ENCODE results near the gene SPRYD4. TPM values are rescaled to one million over a fixed set of nuclear protein-coding genes. Genes with fewer than 3 reads are reported as not detected.
A peak's percentile ranks its signal among the peaks of the same experiment; 100 is the strongest.
"Not testable (repeated sequence)": the region's sequence is repeated elsewhere in the genome, so short reads cannot be mapped to it uniquely, and the experiment has no call there.

SPRYD4 gene
- total and polyA plus RNA-seq, 4 donors, result 1.7 to 5.1 (median 3.3) TPM

DNA sequence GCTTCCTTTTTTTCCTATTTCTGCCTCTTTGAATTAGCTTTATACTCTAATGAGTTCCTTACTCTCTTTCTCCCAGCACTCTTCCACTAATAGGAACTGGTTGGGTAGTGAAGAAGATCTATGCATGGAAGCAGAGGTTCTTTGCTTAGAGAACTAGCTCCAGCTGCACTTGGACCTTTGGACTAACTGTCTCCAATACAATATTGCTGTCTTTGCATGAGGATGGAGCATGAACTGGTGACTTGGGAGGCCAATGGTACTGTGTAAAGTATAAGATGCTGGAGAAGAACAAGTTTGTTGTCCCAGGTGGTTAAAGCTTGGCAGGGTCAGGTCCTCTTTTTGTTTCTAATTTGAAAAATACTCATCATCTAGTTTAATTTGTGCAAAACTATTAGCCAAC, 22.0 kb downstream of the SPRYD4 start:
- DNase-seq (ENCODE audit: low read depth in 4 of 6, low spot score in 6 of 6), result no peak

DNA sequence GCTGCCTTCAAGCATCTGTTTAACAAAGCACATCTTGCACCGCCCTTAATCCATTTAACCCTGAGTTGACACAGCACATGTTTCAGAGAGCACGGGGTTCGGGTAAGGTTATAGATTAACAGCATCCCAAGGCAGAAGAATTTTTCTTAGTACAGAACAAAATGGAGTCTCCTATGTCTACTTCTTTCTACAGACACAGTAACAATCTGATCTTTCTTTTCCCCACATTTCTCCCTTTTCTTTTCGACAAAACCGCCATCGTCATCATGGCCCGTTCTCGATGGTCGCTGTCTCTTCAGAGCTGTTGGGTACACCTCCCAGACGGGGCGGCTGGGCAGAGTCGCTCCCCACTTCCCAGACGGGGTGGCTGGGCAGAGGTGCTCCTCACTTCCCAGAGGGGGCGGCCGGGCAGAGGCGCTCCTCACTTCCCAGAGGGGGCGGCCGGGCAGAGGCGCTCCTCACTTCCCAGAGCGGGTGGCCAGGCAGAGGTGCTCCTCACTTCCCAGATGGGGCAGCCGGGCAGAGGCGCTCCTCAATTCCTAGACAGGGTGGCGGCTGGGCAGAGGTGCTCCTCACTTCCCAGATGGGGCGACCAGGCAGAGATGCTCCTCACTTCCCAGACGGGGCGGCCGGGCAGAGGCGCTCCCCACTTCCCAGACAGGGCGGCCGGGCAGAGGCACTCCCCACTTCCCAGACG, 25.2 kb downstream of the SPRYD4 start:
- DNase-seq (ENCODE audit: low read depth in 4 of 6, low spot score in 6 of 6); H3K36me3 ChIP-seq (ENCODE audit: control insufficient read depth, insufficient read depth, low read length); H3K4me1 ChIP-seq (ENCODE audit: control insufficient read depth, insufficient read depth, low read length); H3K9me3 ChIP-seq (ENCODE audit: control insufficient read depth, insufficient read depth, low read length); H3K27ac ChIP-seq (ENCODE audit: low read depth, low read length); H3K4me3 ChIP-seq (ENCODE audit: low read depth, low read length): not testable (repeated sequence)
- H3K27me3 ChIP-seq (ENCODE audit: control insufficient read depth, insufficient read depth, low read length), result peaks cover 11% of the 10 kb centered on the region
- WGBS (ENCODE audit: insufficient coverage), result 91% methylated on average over 23 of the region's 31 CpGs

More for the DNA sequence above, 22.0 kb downstream of the SPRYD4 start:
- Histone ChIP-seq H3K27ac (ENCODE audit: low read depth, low read length) (no peak overlapping the region), H3K9me3 (ENCODE audit: control insufficient read depth, insufficient read depth, low read length) (no peaks in the 10 kb centered on the region), H3K27me3 (ENCODE audit: control insufficient read depth, insufficient read depth, low read length) (peaks cover 23% of the 10 kb centered on the region), H3K36me3 (ENCODE audit: control insufficient read depth, insufficient read depth, low read length) (no peaks in the 10 kb centered on the region), H3K4me3 (ENCODE audit: low read depth, low read length) (no peak overlapping the region), H3K4me1 (ENCODE audit: control insufficient read depth, insufficient read depth, low read length) (peaks cover 18% of the 10 kb centered on the region)

DNA sequence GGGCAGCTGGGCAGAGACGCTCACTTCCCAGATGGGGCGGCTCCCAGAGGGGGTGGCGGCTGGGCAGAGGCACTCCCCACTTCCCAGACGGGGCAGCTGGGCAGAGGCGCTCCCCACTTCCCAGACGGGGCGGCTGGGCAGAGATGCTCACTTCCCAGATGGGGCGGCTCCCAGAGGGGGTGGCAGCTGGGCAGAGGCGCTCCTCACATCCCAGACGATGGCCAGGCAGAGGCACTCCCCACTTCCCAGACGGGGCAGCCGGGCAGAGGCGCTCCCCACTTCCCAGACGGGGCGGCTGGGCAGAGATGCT, 25.7 kb downstream of the SPRYD4 start:
- H3K4me3 ChIP-seq (ENCODE audit: low read depth, low read length); H3K27ac ChIP-seq (ENCODE audit: low read depth, low read length); H3K4me1 ChIP-seq (ENCODE audit: control insufficient read depth, insufficient read depth, low read length); H3K27me3 ChIP-seq (ENCODE audit: control insufficient read depth, insufficient read depth, low read length); DNase-seq (ENCODE audit: low read depth in 4 of 6, low spot score in 6 of 6); H3K36me3 ChIP-seq (ENCODE audit: control insufficient read depth, insufficient read depth, low read length); H3K9me3 ChIP-seq (ENCODE audit: control insufficient read depth, insufficient read depth, low read length): not testable (repeated sequence)
- 95% methylated on average over 14 of the region's 15 CpGs for WGBS (ENCODE audit: insufficient coverage)

DNA sequence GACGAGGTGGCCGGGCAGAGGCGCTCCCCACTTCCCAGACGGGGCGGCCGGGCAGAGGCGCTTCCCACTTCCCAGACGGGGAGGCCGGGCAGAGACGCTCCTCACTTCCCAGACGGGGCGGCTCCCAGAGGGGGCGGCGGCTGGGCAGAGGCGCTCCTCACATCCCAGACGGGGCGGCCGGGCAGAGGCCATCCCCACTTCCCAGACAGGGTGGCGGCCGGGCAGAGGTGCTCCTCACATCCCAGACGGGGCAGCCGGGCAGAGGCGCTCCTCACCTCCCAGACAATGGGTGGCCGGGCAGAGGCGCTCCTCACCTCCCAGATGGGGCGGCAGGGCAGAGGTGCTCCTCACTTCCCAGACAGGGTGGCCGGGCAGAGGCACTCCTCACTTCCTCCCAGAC, 26.1 kb downstream of the SPRYD4 start:
- H3K9me3 ChIP-seq (ENCODE audit: control insufficient read depth, insufficient read depth, low read length); H3K36me3 ChIP-seq (ENCODE audit: control insufficient read depth, insufficient read depth, low read length); DNase-seq (ENCODE audit: low read depth in 4 of 6, low spot score in 6 of 6); H3K4me1 ChIP-seq (ENCODE audit: control insufficient read depth, insufficient read depth, low read length); H3K27ac ChIP-seq (ENCODE audit: low read depth, low read length); H3K4me3 ChIP-seq (ENCODE audit: low read depth, low read length); H3K27me3 ChIP-seq (ENCODE audit: control insufficient read depth, insufficient read depth, low read length): not testable (repeated sequence)
- 96% methylated on average over 24 of the region's 27 CpGs for WGBS (ENCODE audit: insufficient coverage)

DNA sequence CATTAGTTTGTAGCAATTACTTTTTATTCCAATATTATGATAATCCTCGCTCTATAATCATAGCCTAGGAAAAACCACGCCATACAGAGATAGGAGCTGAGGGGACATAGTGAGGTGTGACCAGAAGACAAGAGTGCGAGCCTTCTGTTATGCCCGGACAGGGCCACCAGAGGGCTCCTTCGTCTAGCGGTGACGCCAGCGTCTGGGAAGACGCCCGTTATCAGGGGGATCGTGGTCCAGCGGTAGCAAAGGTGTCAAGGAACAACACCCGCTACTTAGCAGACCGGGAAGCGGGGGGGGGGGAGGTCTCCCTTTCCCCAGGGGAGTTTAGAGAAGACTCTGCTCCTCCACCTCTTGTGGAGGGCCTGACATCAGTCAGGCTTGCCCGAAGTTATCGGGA, 28.3 kb downstream of the SPRYD4 start:
- not testable (repeated sequence) for H3K27me3 ChIP-seq (ENCODE audit: control insufficient read depth, insufficient read depth, low read length); H3K4me1 ChIP-seq (ENCODE audit: control insufficient read depth, insufficient read depth, low read length); H3K4me3 ChIP-seq (ENCODE audit: low read depth, low read length); H3K27ac ChIP-seq (ENCODE audit: low read depth, low read length); H3K9me3 ChIP-seq (ENCODE audit: control insufficient read depth, insufficient read depth, low read length); H3K36me3 ChIP-seq (ENCODE audit: control insufficient read depth, insufficient read depth, low read length)
- DNase-seq (ENCODE audit: low read depth in 4 of 6, low spot score in 6 of 6), result peak in 2 of 6 donors; percentile 33 to 53
- 18% methylated on average over 9 of the region's 17 CpGs for WGBS (ENCODE audit: insufficient coverage)

DNA sequence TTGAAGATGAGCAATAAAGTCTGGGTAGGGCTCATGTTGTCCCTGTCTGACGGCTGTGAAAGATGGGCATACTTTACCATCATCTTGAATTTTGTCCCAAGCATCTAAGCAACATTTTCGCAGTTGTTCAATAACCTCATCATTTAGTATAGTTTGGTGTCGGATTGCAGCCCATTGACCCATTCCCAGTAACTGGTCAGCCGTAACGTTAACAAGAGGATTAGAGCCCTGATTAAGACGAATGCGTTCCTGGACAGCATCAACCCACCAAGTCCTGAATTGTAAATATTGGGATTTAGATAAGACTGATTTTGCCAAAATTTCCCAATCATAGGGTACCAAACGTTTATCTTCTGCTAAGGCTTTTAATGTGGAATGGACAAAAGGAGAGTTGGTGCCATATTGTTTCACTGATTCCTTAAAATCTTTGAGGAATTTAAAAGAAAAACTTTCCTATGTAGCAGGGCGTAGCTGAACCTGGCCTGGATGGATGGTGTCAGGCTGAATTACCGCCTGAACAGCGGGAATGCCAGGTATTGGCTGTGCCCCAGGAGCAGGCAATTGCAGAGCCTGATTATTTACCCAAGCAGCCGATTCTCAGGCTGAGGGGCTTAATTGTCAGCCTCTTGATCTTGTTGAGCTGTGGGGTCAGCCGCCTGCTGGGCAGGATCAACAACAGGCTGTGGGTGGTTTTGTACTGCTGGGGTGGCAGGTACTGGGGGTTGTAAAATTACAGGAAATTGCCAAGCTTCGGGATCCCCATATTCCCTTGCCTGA, 29.9 kb downstream of the SPRYD4 start:
- H3K9me3 ChIP-seq (ENCODE audit: control insufficient read depth, insufficient read depth, low read length); H3K4me1 ChIP-seq (ENCODE audit: control insufficient read depth, insufficient read depth, low read length); H3K4me3 ChIP-seq (ENCODE audit: low read depth, low read length); H3K36me3 ChIP-seq (ENCODE audit: control insufficient read depth, insufficient read depth, low read length); H3K27me3 ChIP-seq (ENCODE audit: control insufficient read depth, insufficient read depth, low read length); H3K27ac ChIP-seq (ENCODE audit: low read depth, low read length): not testable (repeated sequence)
- WGBS (ENCODE audit: insufficient coverage), result 30% methylated on average over 5 of the region's 14 CpGs
- peak in 1 of 6 donors; percentile 10 for DNase-seq (ENCODE audit: low read depth in 4 of 6, low spot score in 6 of 6)

DNA sequence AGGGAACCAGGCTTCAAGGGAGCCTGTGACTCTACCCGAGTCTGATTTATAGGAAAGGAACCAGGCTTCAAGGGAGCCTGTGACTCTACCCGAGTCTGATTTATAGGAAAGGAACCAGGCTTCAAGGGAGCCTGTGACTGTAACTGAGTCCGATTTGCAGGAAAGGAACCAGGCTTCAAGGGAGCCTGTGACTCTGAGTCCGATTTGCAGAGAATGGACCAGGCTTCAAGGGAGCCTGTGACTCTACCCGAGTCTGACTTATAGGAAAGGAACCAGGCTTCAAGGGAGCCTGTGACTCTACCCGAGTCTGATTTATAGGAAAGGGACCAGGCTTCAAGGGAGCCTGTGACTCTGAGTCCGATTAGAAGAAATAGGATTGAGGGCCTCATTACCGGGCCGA, 31.1 kb downstream of the SPRYD4 start:
- not testable (repeated sequence) for H3K36me3 ChIP-seq (ENCODE audit: control insufficient read depth, insufficient read depth, low read length); H3K4me3 ChIP-seq (ENCODE audit: low read depth, low read length); H3K4me1 ChIP-seq (ENCODE audit: control insufficient read depth, insufficient read depth, low read length); H3K27me3 ChIP-seq (ENCODE audit: control insufficient read depth, insufficient read depth, low read length); H3K9me3 ChIP-seq (ENCODE audit: control insufficient read depth, insufficient read depth, low read length); H3K27ac ChIP-seq (ENCODE audit: low read depth, low read length)
- 58% methylated on average over 9 of the region's 9 CpGs for WGBS (ENCODE audit: insufficient coverage)
- DNase-seq (ENCODE audit: low read depth in 4 of 6, low spot score in 6 of 6), result peak in 1 of 6 donors; percentile 24

DNA sequence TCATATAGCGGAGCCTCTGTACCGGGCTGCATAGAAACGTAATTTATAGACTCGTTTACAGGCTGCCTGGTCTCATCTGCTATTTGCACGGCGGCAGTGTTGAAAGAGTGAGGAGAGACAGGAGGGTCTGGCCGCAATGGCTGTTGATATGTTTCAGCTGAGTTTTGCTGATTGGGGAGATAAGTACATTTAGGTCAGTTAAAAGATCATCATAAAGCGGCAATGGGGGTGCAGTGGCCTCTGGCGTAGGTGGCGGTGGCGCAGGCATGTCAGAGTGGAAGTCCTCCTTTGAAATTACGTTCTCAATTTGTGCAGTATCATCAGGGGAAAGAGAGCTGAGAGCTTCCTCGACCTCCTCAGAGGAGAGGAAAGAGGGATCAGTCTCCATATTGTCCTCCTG, 31.5 kb downstream of the SPRYD4 start:
- not testable (repeated sequence) for DNase-seq (ENCODE audit: low read depth in 4 of 6, low spot score in 6 of 6); H3K27me3 ChIP-seq (ENCODE audit: control insufficient read depth, insufficient read depth, low read length); H3K4me1 ChIP-seq (ENCODE audit: control insufficient read depth, insufficient read depth, low read length); H3K36me3 ChIP-seq (ENCODE audit: control insufficient read depth, insufficient read depth, low read length); H3K9me3 ChIP-seq (ENCODE audit: control insufficient read depth, insufficient read depth, low read length); H3K27ac ChIP-seq (ENCODE audit: low read depth, low read length); H3K4me3 ChIP-seq (ENCODE audit: low read depth, low read length)
- WGBS (ENCODE audit: insufficient coverage), result 74% methylated on average over 11 of the region's 13 CpGs

DNA sequence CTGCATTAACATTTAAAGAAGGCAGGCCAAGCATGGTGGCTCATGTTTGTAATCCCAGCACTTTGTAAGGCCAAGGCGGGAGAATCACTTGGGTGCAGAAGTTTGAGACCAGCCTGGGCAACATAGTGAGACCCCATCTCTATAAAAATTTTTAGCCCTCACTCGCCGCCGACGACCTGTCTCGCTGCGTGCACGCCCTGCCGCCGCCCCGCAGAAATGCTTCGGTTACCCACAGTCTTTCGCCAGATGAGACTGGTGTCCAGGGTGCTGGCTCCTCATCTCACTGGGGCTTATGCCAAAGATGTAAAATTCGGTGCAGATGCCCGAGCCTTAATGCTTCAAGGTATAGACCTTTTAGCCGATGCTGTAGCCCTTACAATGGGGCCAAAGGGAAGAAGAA, 42.4 kb downstream of the SPRYD4 start:
- Histone ChIP-seq H3K4me3 (ENCODE audit: low read depth, low read length) (no peak overlapping the region), H3K36me3 (ENCODE audit: control insufficient read depth, insufficient read depth, low read length) (no peaks in the 10 kb centered on the region), H3K9me3 (ENCODE audit: control insufficient read depth, insufficient read depth, low read length) (no peaks in the 10 kb centered on the region), H3K27ac (ENCODE audit: low read depth, low read length) (no peak overlapping the region), H3K4me1 (ENCODE audit: control insufficient read depth, insufficient read depth, low read length) (no peaks in the 10 kb centered on the region), H3K27me3 (ENCODE audit: control insufficient read depth, insufficient read depth, low read length) (no peaks in the 10 kb centered on the region)
- 93% methylated on average over 16 of the region's 16 CpGs for WGBS (ENCODE audit: insufficient coverage)
- DNase-seq (ENCODE audit: low read depth in 4 of 6, low spot score in 6 of 6), result no peak

DNA sequence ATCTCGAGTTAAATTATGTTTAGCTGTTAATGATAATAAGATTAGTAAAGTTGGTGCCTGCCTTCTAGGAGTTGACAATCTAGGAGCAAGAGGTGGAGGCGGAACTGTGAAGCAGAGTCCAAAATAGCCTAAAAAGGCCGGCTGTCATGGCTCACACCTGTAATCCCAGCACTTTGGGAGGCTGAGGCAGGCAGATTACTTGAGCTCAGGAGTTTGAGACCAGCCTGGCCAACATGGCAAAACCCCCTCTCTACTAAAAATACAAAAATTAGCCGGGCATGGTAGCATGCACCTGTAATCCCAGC, 45.6 kb downstream of the SPRYD4 start:
- H3K4me1 ChIP-seq (ENCODE audit: control insufficient read depth, insufficient read depth, low read length); H3K9me3 ChIP-seq (ENCODE audit: control insufficient read depth, insufficient read depth, low read length); H3K36me3 ChIP-seq (ENCODE audit: control insufficient read depth, insufficient read depth, low read length); DNase-seq (ENCODE audit: low read depth in 4 of 6, low spot score in 6 of 6); H3K4me3 ChIP-seq (ENCODE audit: low read depth, low read length); H3K27ac ChIP-seq (ENCODE audit: low read depth, low read length); H3K27me3 ChIP-seq (ENCODE audit: control insufficient read depth, insufficient read depth, low read length): not testable (repeated sequence)
- 52% methylated on average over 3 of the region's 4 CpGs for WGBS (ENCODE audit: insufficient coverage)
